GM20431 (cell line): ENCODE measurements around the gene ADSS1.

Source experiments
- in situ Hi-C: fragments of 300-500 bp; cut with MseI, MboI; formaldehyde crosslinking; loops from one replicate; pipeline ENCODE4 v1.15.0; 2020; ENCODE audit warnings: low sequenced_read_pairs; ENCODE audit not compliant: unreplicated experiment

Gene ADSS1

DNA sequence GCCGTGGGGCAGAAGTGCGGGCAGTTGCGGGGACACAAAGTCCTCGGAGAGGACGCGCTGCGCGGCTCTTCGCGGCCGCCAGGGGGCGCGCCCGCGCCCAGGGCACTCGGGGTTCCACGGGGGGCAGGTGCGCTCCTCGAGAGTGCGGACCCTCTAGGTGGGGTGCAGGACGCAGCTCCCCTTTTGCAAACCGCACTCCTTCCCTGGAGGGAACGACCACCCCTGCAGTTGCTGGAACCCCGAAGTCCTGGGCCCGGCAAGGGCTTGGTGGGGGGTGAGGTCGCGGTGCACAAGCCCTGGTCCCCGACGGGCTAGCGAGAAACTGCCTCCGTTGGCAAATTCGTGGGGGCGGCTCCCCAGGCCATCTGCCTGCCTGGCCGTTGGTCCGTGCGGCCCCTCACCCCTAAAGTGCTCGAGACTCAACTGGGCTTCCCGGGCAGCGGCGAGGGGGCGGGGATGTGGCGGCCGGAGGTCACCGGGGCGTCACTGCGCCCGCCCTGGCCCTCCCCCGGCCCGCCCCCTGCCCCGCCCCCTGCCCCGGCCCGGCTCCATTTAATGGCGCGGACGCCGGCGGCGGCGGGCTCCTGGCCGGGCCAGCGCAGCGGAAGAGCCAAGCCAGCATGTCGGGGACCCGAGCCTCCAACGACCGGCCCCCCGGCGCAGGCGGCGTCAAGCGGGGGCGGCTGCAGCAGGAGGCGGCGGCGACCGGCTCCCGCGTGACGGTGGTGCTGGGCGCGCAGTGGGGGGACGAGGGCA is at the start of gene ADSS1:
Gene ADSS1 (plus strand): TSS at position 579 of the 756 bp plus-strand sequence. CDS start 42 bp downstream, at position 621.
- in situ Hi-C loops: no loop called here

DNA sequence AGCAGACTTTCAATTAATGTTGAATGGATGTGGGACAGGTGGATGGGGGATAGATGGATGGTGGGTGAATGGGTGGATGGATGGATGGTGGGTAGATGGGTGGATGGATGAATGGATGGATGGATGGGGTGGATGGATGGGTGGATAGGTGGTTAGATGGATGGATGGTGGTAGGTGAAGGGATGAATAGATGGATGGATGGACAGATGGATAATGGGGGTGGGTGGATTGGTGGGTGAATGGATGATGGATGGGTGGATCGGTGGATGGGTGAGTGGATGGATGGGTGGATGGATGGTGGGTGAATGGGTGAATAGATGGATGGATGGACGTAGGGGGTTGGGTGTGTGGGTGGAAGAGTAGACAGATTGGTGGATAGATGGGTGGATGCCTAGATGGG is 48.6 kb upstream of the ADSS1 start:
- in situ Hi-C loops: no loop called here

DNA sequence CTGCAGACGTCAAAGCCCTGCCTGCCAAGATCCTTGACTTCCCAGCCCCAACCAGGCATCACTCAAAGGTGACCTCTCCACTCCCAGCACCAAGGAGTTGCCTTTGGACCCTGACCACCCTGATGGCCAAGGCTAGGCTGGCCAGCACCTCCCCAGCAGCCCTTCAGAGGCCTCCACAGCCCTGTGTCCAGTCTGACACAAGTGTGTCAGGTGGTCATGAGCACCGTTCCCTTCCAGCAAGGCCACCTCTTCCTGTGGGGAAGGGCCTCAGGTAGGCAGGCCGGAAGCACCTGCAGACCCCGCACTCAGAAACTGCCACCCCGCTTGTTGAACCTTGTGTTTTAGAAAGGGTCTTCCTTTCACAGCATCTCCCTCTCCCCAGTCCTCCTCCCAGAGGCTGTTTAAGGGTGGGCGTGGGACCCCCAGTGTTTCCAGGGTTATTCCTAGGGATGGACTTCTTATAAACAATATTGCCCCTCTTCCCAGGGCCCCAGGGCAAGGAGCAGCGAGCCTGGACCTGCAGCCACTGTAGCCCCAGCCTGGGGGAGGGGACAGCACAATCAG is 47.8 kb upstream of the ADSS1 start:
- in situ Hi-C loops: no loop called here

DNA sequence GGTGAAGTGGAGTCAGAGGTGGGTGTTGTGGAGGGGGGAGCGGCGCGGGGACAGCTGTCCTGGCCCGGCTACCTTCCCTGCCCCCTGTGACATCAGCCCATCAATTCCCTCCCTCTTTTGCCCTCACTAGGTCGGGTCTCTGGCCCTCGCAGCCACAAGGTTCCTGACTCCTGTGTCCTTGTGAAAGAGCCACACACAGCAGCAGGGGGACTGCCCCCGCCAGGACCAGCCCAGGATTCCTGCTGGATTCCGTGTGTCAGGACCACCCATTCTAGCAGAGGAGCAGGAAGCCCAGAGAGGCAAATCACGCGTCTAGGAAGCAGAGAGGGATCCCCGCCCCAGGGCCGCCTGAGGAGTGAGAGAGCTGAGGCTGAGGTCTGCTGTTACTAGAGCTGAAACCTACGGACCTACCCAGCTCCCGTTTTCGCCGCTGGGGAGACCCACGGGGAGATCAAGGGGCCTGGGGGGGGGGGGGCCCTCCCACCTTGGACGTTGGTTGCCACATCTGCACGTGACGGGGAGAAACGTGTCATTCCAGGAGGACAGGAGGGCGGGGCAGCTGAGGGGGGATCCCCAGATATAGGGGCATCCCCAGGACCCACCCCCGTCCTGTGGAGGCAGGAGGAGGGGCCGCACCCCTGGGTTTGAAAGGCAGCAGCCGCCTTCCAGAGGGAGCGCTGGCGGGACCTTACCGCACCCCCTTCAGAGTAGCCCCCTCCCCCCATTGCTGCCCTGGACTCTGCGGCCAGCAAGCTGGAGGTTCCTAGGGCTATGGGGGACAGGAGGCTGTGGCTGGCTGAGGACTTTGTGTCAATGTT is 47.1 kb upstream of the ADSS1 start:
- in situ Hi-C loops: no loop called here

DNA sequence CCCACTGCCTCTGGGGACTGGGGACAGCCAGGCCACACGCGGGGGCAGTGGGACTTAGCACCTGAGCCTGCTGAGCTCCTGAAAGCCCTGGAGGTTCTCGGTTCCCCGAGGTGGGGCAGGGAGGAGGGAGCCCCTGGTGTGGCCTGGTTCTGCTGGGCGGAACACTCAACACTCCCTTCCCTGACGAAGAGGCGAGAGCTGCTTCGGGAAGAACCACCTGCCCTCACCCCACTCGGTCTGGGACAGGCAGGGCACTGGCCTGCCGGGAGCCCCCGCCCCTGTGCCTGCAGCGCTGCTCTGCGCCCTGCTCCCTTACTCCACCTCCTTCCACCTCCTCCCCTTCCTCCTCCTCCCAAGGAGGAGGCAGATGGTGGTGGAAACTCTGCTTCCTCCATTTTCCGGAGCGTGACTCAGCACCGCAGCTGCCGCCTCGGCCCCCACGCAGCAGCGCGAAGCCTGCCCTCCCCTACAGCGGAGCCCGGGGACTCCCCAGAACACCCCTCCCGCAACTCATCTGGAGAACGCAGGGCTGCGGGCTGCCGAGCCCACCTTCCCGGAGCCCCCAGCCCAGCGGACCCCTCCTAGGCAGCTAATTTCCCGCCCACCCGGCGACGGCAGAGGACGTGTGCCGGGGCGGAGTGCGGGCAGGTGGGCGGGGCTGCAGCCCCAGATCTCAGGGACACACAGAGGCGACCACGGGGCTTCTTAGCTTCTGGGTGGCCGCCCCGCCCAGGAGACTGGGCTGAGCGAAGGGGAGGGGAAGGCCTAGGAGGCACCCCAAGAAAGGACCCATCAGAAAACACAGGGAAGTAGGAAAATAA is 46.3 kb upstream of the ADSS1 start:
- in situ Hi-C loops: no loop called here

DNA sequence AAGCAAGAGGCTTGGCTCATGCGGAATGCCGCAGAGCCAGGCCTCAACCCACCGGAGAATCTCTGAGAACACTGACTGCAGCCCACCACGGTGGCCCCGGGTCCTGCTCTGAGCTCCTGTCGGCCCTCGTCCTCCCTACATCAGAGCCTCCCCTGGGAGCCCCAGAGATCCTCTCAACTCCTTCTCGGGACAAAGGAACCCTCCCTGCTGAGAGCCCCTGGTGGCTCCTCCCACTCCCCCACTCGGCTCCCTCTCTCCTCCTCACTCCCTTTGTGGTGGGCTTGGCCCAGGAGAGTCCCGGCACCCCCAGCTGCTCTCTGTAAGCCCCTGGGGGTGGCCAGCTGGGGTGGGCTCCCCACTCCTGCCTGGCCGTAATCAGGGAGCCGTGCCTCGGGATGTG is 45.7 kb upstream of the ADSS1 start:
- in situ Hi-C loops: no loop called here

DNA sequence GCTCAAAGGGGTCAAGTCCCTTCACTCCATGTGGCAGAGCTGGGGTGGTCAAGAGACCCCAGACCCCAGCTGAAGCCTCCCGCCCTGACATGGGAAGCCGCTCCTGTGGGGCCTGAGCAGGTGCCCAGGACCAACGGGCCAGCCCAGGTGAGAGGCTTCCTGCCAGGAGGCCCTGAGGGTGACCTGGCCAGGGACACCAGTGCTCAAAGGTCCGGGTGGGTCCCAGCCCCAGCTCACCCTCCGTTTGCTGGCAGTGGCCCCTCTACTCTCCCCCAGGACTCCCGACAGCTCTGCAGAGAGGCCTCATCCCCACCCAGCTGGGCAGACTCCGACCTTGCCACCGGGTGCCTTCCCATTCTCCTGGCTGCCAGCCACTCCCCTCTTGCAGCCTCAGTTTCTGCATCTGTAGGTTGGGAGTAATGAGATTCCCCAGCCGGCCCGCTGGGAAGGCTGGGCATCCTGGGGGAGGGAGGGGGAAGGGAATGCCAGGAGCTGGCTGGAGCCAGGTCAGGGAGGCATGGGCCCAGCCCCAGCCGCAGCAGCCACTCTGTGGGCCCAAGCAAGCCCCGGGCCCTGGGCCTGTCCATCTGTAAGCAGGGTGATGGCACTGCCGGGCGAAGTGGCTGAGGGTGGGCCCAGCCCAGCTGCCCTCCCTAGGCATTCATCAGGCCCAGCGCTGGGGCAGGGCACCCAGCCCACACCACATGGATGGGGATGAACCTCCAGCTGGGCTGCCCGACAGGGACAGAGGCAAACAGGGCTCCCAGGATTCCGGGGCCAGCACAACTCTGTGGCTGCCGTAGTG is 44.9 kb upstream of the ADSS1 start:
- in situ Hi-C loops: no loop called here

DNA sequence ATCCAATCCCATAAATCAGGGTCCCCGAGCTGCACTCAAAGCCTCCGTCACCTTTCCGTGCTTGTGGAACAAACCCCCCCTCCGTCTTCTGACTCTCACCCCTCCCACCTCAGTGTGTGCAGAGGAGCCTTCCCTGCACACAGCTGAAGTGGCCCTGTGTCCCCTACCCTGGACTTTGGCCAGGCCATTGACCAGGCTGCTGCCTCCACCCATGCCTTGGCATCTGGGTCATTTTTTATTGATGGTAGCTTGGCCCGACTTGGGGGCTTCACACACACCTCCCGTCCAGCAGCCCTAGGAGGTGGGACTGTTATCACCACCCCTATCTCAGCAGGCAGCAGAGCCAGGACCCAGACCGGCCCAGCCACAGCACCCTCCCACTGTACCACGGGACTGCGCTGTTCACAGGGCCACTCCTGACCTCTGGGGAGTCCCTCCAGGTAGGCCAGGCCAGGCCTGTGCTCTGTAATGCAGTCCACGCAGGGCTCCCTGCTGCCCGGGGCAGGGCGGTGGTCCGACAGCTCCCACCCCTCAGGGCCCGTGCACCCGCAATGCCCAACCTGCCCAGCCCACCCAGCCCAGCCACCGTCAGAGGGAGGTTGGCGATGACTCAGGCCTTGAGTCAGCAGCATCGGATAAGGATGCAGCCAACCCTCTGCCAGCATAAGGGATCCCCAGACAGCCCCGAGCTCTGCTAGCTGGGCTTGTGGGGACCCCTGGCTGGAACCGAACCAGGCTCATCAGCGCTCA is 43.8 kb upstream of the ADSS1 start:
- in situ Hi-C loops: no loop called here

DNA sequence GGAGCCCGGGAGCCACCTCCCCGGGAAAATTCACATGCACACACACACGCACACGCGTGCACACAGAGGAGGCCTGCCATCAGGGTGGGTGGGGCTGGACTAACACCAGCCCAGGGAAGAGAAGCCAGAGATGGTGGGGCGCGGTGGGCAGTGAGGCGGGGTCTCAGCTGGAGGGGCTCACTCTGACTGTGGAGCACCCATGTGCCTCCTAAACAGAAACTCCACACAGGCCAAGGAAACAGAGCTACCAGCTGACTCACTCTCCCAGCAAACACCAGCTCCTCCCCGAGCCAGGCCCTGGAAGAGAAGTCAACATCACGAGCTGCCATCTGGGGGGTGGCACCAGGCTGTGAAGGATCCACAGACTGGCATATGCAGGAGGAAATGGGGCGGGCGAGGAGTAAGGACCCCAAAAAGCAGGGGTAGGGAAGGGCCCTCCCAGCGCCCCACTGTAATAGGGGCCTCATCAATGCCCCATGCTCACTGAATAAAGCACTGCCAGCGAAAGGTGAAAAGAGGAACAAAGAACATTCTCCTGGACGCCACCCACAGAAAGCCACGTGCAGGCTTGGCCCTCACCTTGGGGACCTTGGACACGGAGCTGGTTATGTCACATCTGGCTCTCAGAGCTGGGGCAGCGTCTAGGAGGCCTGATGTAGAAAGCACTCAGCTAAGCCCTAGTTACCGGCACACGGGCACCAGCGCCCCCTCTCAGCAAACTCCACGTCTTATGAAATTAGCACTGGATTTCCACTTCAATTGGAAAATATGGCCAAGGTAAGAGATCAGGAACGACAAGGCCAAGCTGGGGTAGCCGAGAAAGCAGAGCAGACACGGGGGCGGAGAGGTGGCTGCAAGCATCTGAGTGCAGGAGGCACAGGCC is 43.0 kb upstream of the ADSS1 start:
- in situ Hi-C loops: no loop called here

DNA sequence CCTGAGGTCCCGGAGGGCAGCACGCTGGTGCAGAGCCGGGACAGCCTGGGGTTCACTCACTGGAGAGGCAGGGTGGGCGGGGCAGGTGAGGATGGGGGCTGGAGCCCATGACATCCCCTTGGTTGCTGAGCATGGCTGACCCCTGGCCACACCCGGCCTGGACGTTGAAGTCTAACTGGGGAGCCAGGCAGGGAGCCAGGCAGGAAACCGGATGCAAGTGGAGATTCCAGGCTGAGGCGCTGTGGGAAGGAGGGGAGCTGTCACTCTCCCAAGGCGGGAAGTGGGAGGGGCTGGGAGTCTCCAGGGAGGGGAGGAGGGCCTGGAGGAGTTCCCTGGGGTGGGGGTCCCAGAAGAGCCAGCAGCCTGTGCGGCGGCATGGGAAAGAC is 42.3 kb upstream of the ADSS1 start:
- in situ Hi-C loops: no loop called here

DNA sequence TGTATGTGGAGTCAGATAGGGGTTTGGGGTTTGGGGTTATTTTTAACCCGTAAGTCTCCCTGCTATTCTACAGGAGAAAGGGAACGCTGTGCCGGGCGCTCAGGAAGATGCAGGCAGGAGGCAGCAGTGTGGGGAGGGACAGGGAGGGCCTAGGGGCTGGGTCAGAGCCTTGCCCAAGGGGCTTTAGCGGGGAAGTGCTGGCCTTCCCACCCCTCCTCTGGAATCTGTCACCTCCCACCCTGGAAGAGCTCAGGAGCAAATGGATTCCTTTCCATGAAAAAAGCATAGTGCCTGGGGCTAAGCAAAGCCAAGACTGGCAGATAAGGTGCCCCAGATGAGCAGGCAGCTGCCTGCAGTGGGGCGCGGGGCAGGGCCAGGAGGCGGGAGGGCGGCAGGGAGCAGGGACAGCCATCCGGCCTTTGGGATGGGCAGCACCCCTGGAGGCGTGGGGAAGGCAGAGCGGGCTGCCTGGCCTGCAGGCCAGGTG is 41.9 kb upstream of the ADSS1 start:
- in situ Hi-C loops: no loop called here

DNA sequence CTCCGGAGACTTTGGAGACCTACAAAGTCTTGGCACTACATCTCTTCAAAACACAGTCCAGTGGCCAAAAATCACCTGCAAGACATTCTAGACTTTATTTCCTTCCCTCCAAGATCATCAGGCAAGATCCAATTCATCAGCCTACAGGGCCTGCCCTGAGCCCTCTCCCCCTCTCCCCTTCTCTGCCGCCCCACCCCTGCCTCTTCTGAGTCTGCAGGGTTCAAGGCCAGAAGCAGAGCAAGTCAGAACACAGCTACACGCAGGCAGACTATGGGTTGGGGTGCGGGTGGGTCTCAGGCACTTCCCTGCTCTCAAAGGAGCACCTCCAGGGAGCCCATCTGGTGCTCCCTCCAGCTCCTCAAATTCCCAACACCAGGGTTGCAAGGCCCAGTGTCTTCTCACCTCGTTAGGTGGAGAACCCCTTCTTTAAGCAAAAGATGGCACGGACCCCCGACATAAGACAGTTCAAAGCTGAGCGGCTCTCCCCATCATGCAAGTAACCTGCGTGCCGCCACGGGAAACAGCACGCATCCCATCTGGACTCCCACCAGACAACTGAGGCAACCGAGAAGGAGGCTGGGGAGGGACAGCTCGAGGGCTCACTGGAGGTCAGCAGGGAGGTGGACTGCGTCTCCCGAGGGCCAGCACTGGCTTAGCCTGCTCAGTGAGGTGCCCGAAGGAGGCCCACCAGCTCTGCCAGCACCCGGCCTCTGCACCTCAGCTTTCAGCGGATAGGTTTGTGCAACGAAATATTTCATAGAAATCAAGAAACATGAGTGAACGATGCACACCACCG is 40.2 kb upstream of the ADSS1 start:
- in situ Hi-C loops: no loop called here

DNA sequence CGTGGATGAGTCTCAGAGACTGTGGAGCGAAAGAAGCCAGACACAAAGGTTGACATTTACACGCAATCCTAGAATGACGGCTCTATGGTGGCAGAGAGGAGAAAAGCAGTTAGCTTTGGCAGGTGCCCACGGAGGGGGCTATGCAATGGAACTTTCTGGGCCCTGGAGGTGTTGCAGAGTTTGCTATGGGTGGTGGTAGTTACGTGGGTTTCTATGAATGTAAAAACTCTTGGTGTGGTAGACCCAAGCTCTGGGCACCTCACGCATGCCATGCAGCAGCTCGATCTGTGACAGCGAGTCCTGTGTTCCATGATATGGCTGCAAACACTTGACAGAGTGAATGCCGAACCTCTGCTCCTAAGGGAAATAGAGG is 39.6 kb upstream of the ADSS1 start:
- in situ Hi-C loops: no loop called here

DNA sequence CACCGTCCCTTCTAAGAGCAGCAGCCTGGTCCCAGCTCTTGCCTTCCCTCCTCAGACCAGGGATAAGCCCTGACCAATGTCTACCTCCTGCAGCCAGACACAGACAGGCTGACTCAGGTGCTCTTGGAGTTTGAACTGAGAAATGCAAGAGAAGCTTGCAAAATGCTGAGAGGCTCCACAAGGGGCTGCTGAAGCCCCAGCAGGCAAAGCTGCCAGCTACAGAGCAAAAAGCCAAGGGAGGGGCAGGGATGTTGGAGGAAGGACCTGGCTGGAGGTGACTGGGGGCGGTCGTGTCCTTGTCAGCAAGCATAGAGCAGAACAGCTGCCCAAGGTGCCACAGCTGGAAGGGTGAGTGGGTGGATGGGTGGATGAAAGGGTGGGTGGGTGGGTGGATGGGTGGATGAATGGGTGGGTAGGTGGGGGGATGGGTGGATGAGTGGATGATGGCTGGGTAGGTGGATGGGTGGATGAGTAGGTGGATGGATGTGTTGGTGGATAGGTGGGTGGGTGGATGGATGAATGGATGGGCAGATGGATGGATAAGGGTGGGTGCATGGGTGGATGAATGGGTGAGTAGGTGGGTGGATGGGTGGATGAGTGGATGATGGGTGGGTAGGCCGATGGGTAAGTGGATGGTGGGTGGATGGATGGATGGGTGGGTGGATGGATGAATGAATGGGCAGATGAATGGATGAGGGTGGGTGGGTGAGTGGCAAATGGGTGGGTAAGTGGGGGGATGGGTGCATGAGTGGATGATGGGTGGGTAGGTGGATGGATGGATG is 38.6 kb upstream of the ADSS1 start:
- in situ Hi-C loops: no loop called here

DNA sequence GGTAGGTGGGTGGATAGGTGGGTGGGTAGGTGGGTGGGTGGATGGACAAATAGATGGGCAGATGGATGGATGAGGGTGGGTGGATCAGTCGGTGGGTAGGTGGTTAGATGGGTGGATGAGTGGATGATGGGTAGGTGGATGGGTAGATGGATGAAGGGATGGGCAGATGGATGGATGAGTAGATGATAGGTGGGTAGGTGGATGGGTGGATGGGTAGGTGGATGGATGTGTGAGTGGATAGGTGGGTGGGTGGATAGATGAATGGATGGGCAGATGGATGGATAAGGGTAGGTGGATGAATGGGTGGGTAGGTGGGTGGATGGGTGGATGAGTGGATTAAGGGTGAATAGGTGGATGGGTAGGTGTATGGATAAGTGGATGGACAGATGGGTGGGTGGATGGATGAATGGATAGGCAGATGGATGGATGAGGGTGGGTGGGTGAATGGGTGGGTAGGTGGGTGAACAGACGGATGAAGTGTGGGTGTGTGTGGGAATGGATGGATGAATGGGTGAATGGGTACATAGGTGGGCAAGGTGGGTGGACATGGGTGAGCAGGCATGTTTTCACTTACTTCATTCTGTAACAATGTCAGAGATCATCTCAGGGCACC is 37.9 kb upstream of the ADSS1 start:
- in situ Hi-C loops: no loop called here
